ENCODE measurements around the gene HSPA1B.
"Not testable (repeated sequence)": the region's sequence is repeated elsewhere in the genome, so short reads cannot be mapped to it uniquely, and the experiment has no call there.

The HSPA1B gene

DNA sequence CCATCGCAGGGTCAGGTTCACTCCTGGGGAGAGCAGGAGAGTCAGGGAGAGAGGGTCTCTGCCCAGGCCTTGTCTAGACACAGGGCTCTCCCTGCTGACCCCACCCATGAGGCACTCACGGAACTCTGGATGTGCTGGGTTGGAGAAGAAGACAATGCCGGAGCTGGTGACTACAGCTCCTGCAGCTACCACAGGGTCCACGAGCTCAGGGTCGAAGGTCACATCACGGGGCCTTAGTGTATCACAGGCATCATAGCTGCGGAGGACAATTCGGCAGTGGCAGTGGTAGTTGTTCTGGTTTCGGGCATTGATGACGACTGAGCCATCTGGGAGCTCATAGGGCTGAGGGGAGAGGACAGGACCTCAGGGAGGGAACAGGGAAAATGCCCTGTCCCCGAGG, 32.4 kb downstream of the HSPA1B start:
- TF ChIP-seq, protein P1, sequence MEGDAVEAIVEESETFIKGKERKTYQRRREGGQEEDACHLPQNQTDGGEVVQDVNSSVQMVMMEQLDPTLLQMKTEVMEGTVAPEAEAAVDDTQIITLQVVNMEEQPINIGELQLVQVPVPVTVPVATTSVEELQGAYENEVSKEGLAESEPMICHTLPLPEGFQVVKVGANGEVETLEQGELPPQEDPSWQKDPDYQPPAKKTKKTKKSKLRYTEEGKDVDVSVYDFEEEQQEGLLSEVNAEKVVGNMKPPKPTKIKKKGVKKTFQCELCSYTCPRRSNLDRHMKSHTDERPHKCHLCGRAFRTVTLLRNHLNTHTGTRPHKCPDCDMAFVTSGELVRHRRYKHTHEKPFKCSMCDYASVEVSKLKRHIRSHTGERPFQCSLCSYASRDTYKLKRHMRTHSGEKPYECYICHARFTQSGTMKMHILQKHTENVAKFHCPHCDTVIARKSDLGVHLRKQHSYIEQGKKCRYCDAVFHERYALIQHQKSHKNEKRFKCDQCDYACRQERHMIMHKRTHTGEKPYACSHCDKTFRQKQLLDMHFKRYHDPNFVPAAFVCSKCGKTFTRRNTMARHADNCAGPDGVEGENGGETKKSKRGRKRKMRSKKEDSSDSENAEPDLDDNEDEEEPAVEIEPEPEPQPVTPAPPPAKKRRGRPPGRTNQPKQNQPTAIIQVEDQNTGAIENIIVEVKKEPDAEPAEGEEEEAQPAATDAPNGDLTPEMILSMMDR (IDR thresholded peaks at IDR 0.05; ENCODE audit: insufficient read depth, missing control alignments), result no peak
- DNase-seq (ENCODE audit: insufficient read length, low spot score) (no peak), FAIRE-seq (no peak)

DNA sequence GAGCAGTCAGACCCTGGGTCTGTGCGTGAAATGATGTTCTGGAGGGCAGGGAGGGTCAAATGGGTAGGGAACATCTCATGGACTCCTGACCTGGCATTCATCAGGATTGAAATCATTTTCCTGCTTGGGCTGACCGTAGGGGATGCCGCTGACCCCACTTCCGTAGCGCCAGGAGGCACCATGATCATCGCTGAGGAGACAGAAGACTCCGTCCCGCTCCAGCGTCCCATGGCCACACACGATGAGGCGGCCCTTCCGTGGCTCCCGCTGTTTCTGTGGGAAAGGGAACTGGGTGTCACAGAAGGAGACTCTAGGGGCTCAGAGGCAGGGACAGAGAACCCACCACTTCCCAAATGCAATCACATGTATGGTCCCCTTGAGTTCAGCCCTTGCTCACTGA, 32.8 kb downstream of the HSPA1B start:
- TF ChIP-seq, protein P1 (IDR thresholded peaks at IDR 0.05; ENCODE audit: insufficient read depth, missing control alignments), result no peak
- FAIRE-seq (no peak), DNase-seq (ENCODE audit: insufficient read length, low spot score) (no peak)

DNA sequence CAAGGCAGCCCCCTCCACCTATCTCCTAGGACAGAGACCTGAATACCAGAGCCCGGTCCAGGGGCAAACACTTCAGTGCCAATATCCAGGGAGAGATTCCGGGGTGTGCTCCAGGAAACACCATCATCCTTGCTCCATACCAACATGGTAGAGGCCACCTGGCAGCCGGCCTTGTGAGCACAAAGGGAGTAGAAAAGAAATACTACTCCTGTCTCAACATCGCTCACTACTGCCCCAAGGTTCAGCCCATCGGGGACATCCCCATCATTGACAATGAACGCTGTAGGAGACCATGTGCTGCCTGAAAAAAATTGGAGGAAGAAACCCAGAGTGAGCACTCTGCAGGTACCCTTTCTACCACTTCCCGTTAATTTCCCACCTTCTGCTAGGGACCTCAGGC, 33.6 kb downstream of the HSPA1B start:
- TF ChIP-seq, protein P1 (IDR thresholded peaks at IDR 0.05; ENCODE audit: insufficient read depth, missing control alignments), result no peak
- no peak for FAIRE-seq

DNA sequence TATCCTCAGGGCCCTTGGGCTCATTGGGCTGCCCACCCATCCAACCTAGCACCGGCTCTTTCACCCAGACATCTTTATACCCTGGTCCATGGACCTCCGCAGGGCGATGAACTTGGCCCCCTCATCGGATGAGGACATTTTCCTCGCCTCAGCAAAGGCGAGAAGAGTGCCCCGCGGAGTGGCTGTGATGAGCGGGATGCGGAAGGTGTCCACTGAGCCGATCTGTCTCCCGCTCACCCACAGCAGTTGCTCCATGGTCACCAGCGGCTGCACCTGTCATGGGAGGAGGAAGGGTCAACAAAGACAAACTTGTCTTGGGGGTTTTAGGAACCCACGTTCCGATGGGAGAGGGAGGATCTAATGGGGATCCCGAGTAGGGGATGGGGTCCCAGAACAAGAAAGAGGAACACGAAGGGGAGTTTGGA, 34.4 kb downstream of the HSPA1B start:
- TF ChIP-seq, protein P1 (IDR thresholded peaks at IDR 0.05; ENCODE audit: insufficient read depth, missing control alignments), result no peak
- FAIRE-seq, result no peak
- DNase-seq (ENCODE audit: insufficient read length, low spot score), result no peak

More for the DNA sequence above, 33.6 kb downstream of the HSPA1B start:
- no peak for DNase-seq (ENCODE audit: insufficient read length, low spot score)

DNA sequence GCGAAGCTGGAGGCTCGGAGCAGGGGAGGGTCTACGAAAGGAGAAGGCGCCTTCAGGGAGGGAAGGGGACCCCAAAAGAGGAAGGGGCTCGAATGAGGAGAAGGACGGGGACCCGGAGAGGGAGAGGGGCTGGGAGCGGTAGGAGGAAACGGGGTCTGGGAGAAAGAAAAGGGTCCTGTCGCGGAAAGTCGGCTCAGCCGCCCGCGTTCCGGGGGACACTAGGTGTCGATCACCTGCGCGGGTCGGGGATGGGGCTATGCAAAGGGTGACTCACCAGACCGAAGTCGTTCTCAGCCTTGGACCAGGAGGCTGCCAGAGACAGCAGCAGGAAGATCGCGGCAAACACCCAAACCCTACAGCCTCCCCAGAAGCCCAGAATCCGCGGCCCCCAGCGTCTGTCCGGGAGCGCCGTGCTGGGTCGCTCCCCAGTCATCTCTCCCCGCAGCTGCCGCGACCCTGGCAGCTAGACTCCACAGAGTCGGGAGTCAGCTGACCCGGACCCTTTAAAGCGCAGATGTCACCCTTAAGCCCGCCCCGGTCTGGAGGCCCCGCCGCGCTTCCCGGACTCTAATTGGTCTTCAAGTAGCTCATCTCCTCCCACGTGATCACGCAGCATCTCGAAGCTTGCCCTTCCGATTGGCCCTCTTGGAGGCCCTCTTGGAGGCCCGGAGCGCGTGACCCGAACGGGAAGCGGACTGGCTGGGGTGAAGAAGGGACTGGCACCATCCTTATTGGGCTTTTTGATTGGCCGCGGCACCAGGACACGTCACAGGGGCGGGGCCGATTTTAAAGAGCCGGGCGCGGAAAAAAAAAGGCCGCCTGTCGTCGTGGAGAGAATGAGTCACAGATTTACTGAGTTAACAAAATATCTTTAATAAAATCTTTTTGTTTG, 35.1 kb downstream of the HSPA1B start, which contains the start of gene NEU1:
NEU1 (minus strand) TSS at position 478 of the 892 bp plus-strand sequence; CDS start at position 433, 45 bp downstream.
- no peak for FAIRE-seq
- TF ChIP-seq, protein P1 (IDR thresholded peaks at IDR 0.05; ENCODE audit: insufficient read depth, missing control alignments), result no peak
- peak; percentile 99 for DNase-seq (ENCODE audit: insufficient read length, low spot score)

DNA sequence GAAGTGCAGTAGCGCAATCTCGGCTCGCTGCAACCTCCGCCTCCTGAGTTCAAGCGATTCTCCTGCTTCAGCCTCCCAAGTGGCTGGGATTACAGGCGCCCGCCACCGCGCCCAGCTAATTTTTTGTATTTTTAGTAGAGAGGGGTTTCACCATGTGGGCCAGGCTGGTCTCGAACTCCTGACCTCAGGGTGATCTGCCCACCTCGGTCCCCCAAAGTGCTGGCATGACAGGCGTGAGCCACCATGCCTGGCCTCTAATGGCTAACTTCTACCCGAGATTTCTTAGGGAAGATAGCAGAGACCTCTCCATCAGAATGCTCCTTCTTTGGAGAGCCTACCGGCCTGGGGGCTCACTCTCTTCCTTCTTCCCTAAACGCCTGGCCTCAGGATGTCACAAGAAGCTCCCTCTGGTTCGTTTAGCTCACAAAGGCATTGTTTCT, 36.6 kb downstream of the HSPA1B start:
- not testable (repeated sequence) for DNase-seq (ENCODE audit: insufficient read length, low spot score); FAIRE-seq

DNA sequence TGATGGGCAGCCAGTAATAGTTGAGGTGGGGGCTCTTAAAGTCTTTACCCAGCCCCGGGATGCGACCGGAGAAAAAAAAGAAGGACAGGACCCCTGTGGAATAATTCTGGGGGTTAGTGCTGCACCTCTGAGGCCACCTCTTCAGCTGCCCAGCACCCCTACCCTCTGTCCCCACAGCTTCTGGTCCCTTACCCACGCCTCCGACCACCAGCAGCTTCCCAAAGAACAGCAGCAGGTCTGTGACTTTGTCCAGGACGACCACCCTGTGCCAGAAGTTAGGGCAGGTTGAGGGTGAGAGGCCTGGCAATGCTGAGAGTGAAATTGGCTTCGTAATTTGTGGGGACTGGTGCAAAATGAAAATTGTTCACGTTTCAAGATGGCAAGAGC, 37.3 kb downstream of the HSPA1B start:
- FAIRE-seq, result no peak
- DNase-seq (ENCODE audit: insufficient read length, low spot score), result no peak
- TF ChIP-seq, protein P1 (IDR thresholded peaks at IDR 0.05; ENCODE audit: insufficient read depth, missing control alignments), result no peak

Data from D721Med (cell line).